Thymus (tissue), 14 donors: ENCODE data around the gene NDRG2. TPM values are rescaled to one million over a fixed set of nuclear protein-coding genes. Genes with fewer than 3 reads are reported as not detected.

Experiments used
- DNase-seq, 9 donors: peaks; one replicate each; pipeline ENCODE4 v3.0.0-alpha.2; 2013; ENCODE audit warnings: low spot score in 9 of 9, low read depth in 6 of 9, missing footprints in 1 of 9
- H3K27ac ChIP-seq, 2 donors: one replicate each; pipeline ENCODE4 v1.5.1; 2013; ENCODE audit warnings: control low read depth in 1 of 2, low read depth in 1 of 2, low read length in 1 of 2, mild to moderate bottlenecking in 1 of 2, moderate library complexity in 1 of 2
- H3K27me3 ChIP-seq, 2 donors: one replicate each; pipeline ENCODE4 v1.5.1; 2013; ENCODE audit warnings: low read length in 1 of 2; ENCODE audit not compliant: control insufficient read depth in 2 of 2, insufficient read depth in 1 of 2
- H3K36me3 ChIP-seq, 2 donors: one replicate each; pipeline ENCODE4 v1.5.1; 2013; ENCODE audit warnings: low read length in 1 of 2, mild to moderate bottlenecking in 1 of 2, moderate library complexity in 1 of 2; ENCODE audit not compliant: control insufficient read depth in 2 of 2, insufficient read depth in 2 of 2
- H3K4me1 ChIP-seq, 2 donors: one replicate each; pipeline ENCODE4 v1.5.1; 2013; ENCODE audit warnings: low read length in 2 of 2; ENCODE audit not compliant: control insufficient read depth in 2 of 2, insufficient read depth in 2 of 2
- H3K4me3 ChIP-seq, 2 donors: one replicate each; pipeline ENCODE4 v1.5.1; 2013; ENCODE audit warnings: low read length in 2 of 2, control low read depth in 1 of 2, mild to moderate bottlenecking in 1 of 2
- H3K9me3 ChIP-seq, 2 donors: one replicate each; pipeline ENCODE4 v1.5.1; 2013; ENCODE audit warnings: low read length in 1 of 2, mild to moderate bottlenecking in 1 of 2; ENCODE audit not compliant: control insufficient read depth in 2 of 2, insufficient read depth in 1 of 2
- WGBS: extraction: QIAGEN DNeasy Blood & Tissue Kit; methylation state at CpG from one replicate; pipeline ENCODE4 v1.1.7; 2013; 5-methylcytosine and 5-hydroxymethylcytosine counted together
- long read RNA-seq, 10 donors: transcript quantifications; one replicate each; lab custom pipeline, GENCODE V29; 2026
- polyA plus RNA-seq: library from polyadenylated mRNA; stranded (reverse); fragments of 200-250 nt; gene quantifications from one replicate; pipeline ENCODE4 v1.2.3, GENCODE V29; 2013
- total RNA-seq: library from RNA; stranded (reverse); fragments of 120-200 nt; gene quantifications from one replicate; pipeline ENCODE4 v1.2.4, GENCODE V29; 2013
- donor health status: healthy.

Gene NDRG2
- total RNA-seq: 19.8 TPM
- polyA plus RNA-seq: 77.8 TPM
- long read RNA-seq, donor 1: 0 reads
- long read RNA-seq, donor 2: 0 reads
- long read RNA-seq, donor 3, partial matches to known transcripts: 41 of 47 reads
- long read RNA-seq, donor 3, other reads (novel, unspliced or antisense): 0 of 47 reads
- long read RNA-seq, donor 4: 0 reads
- long read RNA-seq, donor 5, partial matches to known transcripts: 25 of 38 reads
- long read RNA-seq, donor 5, other reads (novel, unspliced or antisense): 5 of 38 reads
- long read RNA-seq, donor 6, partial matches to known transcripts: 0 of 6 reads
- long read RNA-seq, donor 6, other reads (novel, unspliced or antisense): 0 of 6 reads
- long read RNA-seq, donor 7, partial matches to known transcripts: 6 of 10 reads
- long read RNA-seq, donor 7, other reads (novel, unspliced or antisense): 0 of 10 reads
- long read RNA-seq, donor 8, partial matches to known transcripts: 0 of 1 reads
- long read RNA-seq, donor 8, other reads (novel, unspliced or antisense): 0 of 1 reads
- long read RNA-seq, donor 9, partial matches to known transcripts: 0 of 3 reads
- long read RNA-seq, donor 9, other reads (novel, unspliced or antisense): 0 of 3 reads
- long read RNA-seq, donor 10, partial matches to known transcripts: 0 of 1 reads
- long read RNA-seq, donor 10, other reads (novel, unspliced or antisense): 0 of 1 reads

GRCh38 chr14:21024585-21025370 is at the start of gene NDRG2:
Gene NDRG2 (minus strand): TSS chr14:21025061. CDS start chr14:21023315, 1,746 bp downstream.
- H3K4me1 ChIP-seq: peaks cover 7 to 15% of the 10 kb centered on the region in 2 donors
- peak in 7 of 9 donors; percentile 32 to 86 (median 70) for DNase-seq
- WGBS: 1% methylated on average over 72 of the region's 72 CpGs

DNA sequence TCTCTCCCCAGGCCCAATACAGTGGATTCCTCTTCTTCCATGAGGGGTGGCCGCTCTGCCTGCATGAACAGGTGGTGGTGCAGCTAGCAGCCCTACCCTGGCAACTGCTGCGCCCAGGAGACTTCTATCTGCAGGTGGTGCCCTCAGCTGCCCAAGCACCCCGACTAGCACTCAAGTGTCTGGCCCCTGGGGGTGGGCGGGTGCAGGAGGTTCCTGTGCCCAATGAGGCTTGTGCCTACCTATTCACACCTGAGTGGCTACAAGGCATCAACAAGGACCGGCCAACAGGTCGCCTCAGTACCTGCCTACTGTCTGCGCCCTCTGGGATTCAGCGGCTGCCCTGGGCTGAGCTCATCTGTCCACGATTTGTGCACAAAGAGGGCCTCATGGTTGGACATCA is 49.1 kb upstream of the NDRG2 start:
- Histone ChIP-seq H3K9me3 (peaks cover 1 to 6% of the 10 kb centered on the region in 2 donors), H3K4me3 (no peak overlapping the region), H3K36me3 (no peaks in the 10 kb centered on the region), H3K27me3 (peaks cover 42 to 58% of the 10 kb centered on the region in 2 donors), H3K27ac (no peak overlapping the region), H3K4me1 (peaks cover 15 to 29% of the 10 kb centered on the region in 2 donors)
- no peak for DNase-seq
- WGBS: 94% methylated on average over 9 of the region's 9 CpGs

More at GRCh38 chr14:21024585-21025370, at the start of gene NDRG2:
- no peaks in the 10 kb centered on the region for H3K9me3 ChIP-seq
- peak within 1 kb of the TSS; percentile 55 to 68 for H3K4me3 ChIP-seq
- H3K36me3 ChIP-seq: no peaks in the 10 kb centered on the region
- H3K27me3 ChIP-seq: peaks cover 17 to 64% of the 10 kb centered on the region in 2 donors
- H3K27ac ChIP-seq: peak within 1 kb of the TSS in 1 of 2 donors; percentile 9

GRCh38 chr14:21072781-21073339 is 48.0 kb upstream of the NDRG2 start:
- Histone ChIP-seq H3K36me3 (no peaks in the 10 kb centered on the region), H3K27me3 (peaks cover 50 to 62% of the 10 kb centered on the region in 2 donors), H3K4me1 (peaks cover 15 to 34% of the 10 kb centered on the region in 2 donors), H3K9me3 (peaks cover 1 to 6% of the 10 kb centered on the region in 2 donors), H3K4me3 (no peak overlapping the region), H3K27ac (no peak overlapping the region)
- 88% methylated on average over 9 of the region's 9 CpGs for WGBS
- no peak for DNase-seq

GRCh38 chr14:21072031-21072473 is 47.2 kb upstream of the NDRG2 start:
- Histone ChIP-seq H3K27ac (no peak overlapping the region), H3K36me3 (no peaks in the 10 kb centered on the region), H3K4me1 (peaks cover 15 to 34% of the 10 kb centered on the region in 2 donors), H3K4me3 (no peak overlapping the region), H3K27me3 (peaks cover 56 to 70% of the 10 kb centered on the region in 2 donors), H3K9me3 (peaks cover 1 to 6% of the 10 kb centered on the region in 2 donors)
- WGBS: 8% methylated on average over 4 of the region's 4 CpGs
- no peak for DNase-seq

DNA sequence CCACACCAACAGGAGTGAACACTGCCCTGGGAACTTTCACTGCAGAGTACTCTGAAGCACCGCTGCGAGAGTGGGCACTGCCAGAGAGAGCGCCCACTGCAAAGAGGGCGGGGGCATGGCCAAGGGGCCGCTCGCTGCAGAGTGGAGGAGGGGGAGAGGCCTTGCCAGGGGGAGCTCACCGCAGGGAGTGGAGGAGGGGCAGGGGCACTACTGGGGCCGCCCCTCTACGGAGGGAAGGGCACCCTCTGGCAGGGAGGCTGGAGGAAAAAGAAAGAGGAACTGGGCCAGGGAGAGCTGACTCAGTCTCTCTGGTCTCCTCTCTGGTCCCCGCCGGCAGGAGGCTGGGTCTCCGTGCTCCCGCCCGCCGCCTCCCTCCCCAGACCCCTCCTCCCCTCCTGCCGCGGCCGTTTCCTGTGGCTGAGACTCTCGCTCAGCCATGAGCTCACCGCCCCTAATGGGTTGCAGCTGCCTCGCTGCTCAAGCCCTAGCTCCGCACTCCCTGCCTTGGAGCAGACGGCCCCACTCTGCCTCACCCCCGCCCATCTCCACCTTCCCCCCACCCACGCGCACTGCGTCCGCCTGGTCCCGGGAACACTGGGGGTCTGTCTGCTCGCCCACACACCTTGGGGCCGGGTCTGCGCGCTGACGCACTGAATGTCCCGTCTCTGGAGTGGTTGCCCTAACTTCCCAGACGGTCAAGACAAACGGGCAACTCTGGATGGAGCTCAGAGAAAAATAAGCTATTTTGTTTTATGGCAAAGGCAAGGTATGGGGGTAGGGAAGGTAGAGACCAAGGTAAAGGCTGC is 46.6 kb upstream of the NDRG2 start:
- Histone ChIP-seq H3K27ac (peak overlapping the region; percentile 60 to 68), H3K4me3 (peak overlapping the region; percentile 35 to 48), H3K4me1 (peaks cover 15 to 34% of the 10 kb centered on the region in 2 donors), H3K27me3 (peaks cover 56 to 76% of the 10 kb centered on the region in 2 donors), H3K9me3 (peaks cover 1 to 6% of the 10 kb centered on the region in 2 donors), H3K36me3 (no peaks in the 10 kb centered on the region)
- DNase-seq: peak in 4 of 9 donors; percentile 35 to 65 (median 46)
- 1% methylated on average over 37 of the region's 37 CpGs for WGBS

DNA sequence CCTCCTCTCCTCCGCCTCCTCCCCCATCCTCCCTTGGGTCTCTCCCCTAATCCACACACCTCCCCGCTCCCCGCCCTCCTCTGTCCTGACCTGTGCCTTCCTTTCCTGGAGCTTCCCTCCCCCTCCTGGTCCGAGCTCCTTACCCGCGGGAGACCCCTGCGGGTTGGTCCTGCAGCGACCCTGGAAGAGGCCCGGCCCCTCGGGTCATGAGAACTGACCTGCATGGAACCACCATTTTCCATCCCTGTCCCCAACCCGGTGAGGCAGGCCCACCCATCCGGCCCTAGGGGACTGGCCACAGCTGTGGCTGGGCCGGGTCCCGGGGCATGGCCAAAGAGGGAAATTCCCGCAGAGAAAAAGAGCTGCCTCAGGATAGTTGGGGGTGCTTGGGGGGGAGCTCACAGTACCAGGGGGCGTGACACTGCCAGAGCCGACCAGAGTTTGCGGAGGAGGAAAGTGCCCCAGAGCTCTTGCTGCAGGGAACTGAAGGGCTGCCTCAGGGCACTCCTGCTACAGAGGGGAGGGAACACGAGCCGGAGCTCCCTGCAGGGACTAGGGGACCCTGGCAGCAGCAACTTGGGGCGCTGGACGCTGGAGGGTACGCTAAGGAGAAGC is 45.9 kb upstream of the NDRG2 start:
- H3K36me3 ChIP-seq: no peaks in the 10 kb centered on the region
- DNase-seq: peak in 1 of 9 donors; percentile 13
- peaks cover 15 to 34% of the 10 kb centered on the region in 2 donors for H3K4me1 ChIP-seq
- WGBS: 1% methylated on average over 23 of the region's 23 CpGs
- peak overlapping the region; percentile 46 to 60 for H3K27ac ChIP-seq
- H3K9me3 ChIP-seq: peaks cover 1 to 6% of the 10 kb centered on the region in 2 donors
- H3K27me3 ChIP-seq: peaks cover 60 to 83% of the 10 kb centered on the region in 2 donors
- peak overlapping the region; percentile 38 to 48 for H3K4me3 ChIP-seq

GRCh38 chr14:21070083-21070609 is 45.3 kb upstream of the NDRG2 start, which contains the start of gene ARHGEF40:
Gene ARHGEF40 (plus strand): TSS chr14:21070304. CDS start chr14:21070397, 93 bp downstream.
- DNase-seq: no peak
- Histone ChIP-seq H3K9me3 (peaks cover 1 to 6% of the 10 kb centered on the region in 2 donors), H3K4me3 (peak within 1 kb of the TSS; percentile 38 to 48), H3K36me3 (no peaks in the 10 kb centered on the region), H3K27me3 (peaks cover 60 to 86% of the 10 kb centered on the region in 2 donors), H3K27ac (peak within 1 kb of the TSS; percentile 61 to 70), H3K4me1 (peaks cover 15 to 34% of the 10 kb centered on the region in 2 donors)
- under 1% methylated on average over 63 of the region's 63 CpGs for WGBS
